ENCODE results near the gene UNC5A.

Gene UNC5A

DNA sequence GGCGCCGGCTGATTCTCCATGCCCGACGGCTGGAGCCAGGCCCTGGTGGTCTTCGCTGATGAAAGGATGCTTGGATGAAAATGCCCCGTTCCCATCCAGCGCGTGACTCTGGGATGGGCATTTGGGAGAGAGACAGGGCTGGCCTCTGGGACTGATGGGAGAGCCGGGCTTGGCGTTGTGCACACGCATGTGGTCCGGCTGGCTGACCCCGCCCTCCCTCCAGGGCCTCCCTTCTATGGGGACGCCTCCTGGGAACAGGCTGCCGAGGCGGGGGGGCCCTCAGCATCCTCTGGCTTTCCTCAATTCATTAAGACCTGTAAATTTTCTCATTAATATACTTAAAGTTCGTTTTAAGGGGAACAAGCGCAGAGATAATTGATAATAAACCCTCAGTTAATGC is 36.8 kb downstream of the UNC5A start:
- DNase-seq = no peak

DNA sequence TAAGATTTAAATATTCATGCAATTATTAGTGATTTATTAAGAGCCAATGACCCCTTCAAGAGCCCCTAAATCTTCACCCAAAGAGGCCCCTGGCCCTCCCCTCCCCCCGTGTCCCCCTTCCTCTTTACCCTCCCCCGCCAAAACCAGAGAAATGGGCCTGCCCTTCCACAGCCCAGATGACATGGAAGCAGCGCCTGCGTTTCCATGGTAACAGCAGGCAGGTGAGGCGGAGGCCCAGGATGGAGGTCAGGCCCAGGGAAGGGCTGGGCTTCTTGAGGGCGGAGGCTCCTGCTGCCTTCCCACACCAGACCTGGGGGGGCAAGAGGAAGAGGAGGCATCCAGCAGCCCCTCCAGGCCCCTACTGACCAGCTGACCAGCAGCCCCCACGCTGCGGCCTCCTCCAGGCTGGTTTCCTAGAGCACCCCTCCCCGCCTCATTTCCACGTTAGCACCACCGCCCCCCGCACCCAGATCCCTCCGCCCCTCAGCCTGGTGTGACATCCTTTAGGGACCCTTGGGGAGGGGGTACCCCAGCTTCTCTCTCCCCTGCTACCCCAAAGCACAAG is 37.4 kb downstream of the UNC5A start:
- DNase-seq = no peak

DNA sequence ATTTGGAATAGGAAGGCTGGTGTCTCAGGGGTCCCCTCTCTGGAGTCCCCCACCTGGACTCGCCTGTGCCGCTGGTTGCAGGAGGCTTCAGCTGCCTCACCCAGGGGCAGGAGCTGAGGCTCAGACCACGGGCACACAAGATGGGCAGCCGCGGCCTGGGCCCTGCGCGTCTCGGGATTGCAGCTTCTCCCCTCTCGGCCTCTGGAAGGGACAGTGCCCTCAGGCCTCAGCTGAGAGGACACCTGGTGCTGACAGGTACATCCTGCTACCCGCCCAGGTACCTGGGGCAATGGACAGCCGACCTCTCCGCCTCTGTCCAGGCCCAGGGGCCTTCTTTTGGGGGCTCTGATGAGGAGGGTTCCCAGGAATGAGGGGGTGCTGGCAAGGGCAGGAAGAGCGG is 38.3 kb downstream of the UNC5A start:
- no peak for DNase-seq

DNA sequence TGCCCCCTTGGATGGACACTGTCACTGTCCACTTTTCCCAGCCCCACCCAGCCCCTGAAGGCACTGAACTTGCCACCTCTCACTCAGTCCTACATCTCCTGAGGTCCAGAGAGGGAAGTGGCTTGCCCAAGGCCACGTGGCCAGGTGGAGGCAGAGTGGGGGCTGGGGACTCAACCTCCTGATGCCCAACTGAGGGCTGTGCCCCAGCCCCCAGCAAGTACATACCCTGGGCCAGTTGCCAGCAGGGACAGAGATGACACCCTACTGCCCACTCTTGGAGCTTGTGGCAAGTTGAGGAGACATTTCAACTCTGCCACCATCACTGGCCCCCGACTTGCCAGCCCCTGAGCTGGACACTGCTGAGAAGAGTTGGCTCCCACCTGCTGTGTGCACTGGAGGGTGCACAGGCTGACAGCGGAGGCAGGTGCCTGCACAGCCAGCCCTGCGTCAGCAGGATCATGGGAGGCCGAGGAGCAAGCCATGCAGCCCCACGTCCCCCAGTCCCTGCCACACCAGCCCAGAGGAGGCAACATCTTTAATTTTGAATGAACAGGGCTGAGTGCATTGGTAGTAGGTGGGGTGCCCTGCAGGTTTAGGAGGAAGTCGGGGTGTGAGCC is 39.4 kb downstream of the UNC5A start:
- DNase-seq = no peak

DNA sequence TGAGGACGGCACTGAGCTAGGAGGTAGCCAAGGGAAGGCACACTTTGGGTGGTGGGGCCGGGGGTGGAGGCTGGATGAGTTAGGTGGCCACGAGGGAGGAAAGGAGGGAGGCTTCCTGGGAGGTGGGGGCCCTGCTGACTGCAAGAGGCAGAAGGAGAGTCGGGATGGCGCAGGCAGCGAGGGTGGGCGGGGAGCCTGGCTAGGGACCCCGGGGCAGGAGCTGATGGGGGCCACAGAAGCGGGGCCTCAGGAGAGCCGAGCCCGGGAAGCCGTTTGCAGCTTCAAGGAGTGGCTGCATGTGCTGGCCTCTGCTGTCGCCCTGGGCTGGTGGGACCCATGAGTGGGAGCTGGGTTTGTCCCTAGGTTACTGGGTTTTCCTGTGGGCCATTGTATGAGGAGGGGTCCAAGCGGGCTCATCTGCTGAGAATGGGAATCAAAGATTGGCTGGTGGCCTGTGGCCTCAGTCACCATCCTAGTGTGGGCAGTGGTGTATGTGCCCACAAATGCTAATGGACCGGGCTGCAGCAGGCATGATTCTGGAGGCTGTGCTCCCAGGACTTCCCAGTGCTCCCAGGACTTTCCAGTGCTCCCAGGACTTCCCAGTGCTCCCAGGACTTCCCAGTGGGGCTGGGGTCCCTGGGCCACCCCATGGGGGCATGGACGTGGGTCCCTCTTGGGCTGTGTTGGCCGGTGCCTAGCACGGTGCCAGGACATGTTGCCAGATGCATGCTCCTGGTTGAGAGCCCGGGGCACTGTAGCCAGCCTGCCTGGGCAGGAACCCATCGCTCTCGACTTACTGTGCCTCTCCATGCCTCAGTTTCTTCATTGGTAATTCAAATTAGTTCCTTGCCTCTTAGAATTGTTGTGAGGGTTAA is 40.2 kb downstream of the UNC5A start:
- no peak for DNase-seq

DNA sequence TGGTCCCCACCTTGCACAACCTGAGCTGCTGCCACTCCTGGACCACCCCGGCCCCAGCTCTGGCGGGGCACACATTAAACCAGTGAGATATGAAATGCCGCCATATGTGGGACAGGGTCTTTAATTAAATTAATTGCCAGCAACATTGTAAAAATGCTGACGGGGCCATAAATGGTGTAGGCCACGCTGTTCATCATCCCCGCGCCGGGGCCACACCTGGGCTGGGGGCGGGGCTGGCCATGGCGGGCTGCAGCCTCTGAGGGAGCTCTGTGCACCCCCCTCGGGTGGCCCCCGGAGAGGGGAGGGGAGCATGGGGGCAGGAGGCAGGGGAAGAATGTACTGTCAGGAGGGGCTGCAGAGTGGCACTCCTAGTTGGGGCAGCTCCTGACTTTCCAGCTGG is 41.0 kb downstream of the UNC5A start:
- DNase-seq = no peak

DNA sequence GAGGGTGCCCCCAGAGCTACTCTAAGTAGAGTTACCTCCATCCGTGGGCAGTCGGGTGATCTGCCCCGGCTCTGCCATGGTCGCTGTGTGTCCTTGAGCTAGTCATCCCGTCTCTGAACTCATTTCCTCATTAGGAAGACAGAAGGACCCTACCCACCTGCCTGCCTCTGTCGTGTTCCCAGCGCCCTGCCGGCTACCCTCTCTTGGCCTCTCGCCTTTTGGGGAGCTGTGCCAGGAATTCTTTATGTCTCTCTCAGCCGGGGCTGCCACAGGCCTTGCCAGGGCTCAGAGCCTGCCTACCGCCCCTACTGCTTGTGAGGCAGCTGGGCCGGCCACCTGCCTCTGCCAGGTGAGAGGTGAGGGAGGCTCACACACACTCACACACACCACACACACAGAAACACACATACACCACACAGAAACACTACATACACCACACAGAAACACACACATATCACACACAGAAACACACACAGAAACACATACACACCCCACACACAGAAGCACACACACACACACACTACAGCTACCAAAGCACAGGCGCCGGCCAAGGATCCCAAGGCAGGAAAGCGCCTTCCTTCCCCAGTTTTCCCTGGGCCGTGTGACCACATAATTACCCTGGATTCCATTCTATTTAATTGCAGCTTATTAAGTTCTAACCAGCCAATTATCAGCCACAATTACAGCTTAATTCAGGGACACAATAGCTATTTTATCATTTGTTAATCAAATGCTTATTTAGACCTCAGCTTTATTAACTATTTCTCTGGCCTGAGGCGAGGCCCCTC is 41.7 kb downstream of the UNC5A start:
- DNase-seq = peak; percentile 52

DNA sequence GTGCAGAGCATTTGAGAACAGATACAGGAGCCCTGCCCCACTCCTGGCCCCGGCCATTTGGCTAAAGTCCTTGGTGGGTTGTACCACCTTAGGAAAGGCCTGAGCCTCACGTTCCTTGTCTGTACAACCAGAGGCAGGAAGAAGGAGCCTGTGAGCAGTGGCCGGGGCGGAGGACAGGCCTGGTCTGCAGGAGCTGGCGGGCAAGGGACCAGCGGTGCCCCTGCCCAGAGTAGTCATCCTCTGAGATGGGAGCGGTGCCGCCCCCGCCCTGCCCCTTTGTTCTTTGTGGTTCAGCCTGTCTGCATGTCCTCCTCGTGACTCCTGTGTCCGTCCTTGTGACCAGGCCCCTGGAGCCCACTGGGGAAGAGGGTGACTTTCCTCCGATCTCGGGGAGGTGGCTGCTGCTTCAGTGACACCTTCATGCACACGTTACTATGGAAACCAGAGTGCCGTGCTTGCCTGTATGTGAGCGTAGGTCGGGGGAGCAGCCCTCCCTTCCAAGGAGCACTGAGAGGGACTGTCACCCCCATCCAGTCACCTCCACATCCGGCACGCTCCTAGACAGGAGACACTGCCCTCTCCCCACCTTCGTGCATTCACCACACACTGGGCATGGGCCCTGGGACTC is 42.9 kb downstream of the UNC5A start:
- no peak for DNase-seq

DNA sequence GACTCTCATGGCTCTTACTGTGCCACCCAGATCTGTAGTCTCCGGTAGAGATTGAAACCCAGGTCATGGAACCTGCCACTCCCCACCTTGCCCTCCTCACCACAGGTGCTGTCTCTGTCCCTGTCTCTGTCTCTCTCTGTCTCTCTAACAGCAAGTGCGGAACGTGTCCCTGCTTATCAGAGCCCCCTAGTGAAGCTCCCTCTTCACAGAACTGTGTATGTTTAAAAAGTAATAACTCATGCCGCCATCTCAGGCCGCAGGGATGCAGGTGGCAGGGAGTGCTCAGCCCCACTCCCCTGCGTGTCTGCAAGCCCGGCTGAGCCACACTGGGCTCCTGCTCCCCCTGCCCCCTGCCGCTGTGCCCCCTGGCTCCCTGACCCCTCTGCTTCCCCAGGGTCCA is 43.8 kb downstream of the UNC5A start:
- no peak for DNase-seq

DNA sequence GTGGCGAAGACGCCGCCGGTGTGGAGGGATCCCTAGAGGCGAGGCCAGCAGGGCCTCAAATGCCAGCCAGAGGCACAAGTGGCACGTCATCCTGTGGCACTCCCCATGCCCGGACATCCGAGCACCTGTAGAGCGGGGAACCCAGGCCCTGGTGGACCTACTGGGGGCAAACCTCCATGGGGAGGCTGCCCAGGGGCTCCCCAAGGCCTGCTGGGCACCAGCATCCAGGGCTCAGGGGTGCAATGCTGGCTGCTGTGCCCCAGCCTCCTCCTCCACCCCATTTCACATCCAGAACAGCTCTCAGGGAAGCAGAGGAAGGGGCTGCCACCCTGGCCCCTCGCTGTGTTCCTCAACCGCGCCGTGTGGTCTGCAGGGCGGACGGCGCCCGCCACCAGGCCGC is 45.2 kb downstream of the UNC5A start:
- DNase-seq = no peak

DNA sequence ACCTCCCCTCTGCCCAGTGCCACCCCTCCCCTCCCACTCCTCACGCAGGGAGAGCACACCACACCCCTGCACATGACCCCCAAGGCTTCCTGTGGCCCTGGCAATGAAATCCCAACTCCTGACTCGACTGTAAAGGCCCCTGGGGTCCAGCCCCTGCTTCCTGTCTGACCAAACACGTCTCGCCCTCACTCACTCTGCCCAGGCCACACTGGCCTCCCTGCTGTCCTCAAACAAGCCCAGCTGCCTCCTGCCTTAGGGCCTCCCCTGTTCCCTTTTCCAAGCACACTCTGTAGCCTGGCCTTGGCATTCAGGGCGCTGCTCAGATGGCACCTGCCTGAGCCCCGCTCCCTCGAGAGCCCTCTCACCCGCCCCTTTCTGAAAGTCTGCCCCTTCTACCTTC is 46.4 kb downstream of the UNC5A start:
- no peak for DNase-seq

DNA sequence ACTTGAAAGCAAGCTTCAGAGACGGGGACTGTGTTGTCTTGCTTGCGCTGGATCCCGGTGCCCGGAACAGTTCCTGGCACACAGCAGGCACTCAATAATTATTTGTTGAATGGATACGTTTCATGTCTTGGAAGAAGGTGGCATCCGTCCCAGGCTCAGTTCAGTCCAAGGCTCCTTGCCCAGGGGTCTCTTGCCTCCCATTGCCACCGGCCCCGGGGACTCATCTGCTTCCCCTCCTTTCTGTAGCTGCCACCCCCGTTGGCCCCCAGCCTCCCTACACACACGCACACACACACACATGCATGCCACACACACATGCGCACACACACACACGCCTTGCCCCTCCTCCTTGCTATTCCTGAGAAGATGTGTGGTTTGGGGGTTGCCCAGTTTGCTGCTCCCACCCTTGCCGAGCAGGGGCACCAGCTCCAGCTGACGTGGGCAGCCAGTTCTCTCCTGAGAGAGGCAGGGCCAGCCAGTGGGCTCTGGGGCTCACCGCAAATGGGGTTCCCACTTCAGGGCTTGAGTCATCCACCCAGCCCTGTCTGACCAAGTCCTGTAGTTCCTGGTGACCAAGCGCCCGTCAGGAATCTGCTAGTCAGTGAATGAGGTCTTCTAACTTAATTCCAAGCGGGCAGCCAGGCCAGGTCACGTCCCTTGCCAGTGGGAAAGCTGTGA is 47.0 kb downstream of the UNC5A start:
- DNase-seq = no peak

DNA sequence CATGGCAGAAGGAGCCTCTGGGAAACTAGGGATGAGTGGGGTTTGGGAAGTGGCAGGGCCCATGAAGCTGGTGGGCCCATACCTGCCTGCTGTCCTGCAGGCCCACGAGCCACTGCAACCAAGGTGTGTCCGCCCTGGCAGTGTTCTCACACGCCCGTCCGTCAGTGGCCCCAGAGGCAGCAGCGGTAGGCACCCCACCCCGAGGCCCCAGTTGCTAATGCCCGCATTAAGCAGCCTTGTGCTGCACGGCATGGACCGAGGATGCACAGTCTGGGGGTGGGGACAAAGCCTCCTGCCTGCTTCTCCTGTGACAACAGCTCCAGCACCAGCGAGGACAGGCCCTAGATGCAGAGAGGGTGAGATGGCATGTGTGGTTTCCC is 47.5 kb downstream of the UNC5A start:
- DNase-seq = no peak

DNA sequence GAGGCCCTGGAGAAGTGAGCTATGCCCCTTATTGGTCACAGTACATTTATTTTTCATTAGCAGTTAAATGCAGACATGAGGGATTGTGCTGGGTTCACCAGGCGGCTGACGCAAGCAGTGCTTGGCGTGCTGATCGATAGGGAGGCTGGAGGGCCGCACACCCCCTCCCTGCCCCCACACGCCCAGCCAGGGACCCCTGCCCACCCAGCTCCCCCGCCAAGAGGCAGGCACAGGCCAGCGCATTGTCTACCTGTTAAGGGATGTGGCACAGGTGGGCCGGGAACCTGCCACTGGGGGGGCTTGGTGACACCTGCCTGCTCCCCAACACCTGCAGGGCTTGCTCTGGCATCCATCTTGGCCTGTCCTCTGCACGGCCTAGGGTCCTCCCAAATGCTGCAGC is 49.6 kb downstream of the UNC5A start:
- DNase-seq = no peak

DNA sequence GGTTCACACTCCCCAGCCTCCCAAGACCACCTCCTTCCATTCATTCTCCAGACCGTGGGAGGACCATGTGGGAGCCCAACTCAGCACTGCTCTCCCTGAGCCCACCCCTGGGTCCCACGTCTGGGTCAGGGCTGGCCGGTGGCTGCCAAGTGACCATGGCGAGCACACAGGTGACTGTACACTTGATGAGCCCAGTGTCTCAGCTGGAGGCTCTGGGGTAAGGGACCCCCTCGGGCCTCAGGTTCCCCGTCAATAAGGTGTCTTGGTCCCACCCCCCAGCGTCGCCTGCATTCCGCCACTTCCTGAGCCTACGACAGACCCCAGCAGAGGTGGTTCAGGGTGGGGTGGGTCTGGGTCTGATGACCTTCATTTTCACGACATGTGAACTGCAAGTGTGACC is 50.0 kb downstream of the UNC5A start:
- no peak for DNase-seq

DNA sequence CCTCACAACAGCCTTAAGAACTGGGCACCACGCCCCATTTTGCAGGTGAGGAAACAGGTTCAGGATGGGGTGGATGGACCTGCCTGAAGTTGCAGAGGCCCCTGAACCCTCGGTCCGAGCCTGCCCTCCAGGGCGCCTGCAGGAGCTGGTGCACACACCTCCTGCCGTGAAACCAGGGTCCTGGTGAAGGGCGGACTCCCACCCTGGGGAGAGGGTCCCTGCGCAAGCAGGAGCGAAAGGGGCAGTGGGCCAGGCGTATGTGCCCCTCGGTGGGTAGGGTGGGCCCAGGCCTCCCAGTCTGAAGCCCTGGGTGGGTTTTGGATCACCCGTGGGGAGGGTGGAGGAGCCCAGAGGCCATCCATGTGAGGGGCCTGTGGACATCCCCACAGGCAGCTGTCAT is 50.9 kb downstream of the UNC5A start:
- DNase-seq = no peak

DNA sequence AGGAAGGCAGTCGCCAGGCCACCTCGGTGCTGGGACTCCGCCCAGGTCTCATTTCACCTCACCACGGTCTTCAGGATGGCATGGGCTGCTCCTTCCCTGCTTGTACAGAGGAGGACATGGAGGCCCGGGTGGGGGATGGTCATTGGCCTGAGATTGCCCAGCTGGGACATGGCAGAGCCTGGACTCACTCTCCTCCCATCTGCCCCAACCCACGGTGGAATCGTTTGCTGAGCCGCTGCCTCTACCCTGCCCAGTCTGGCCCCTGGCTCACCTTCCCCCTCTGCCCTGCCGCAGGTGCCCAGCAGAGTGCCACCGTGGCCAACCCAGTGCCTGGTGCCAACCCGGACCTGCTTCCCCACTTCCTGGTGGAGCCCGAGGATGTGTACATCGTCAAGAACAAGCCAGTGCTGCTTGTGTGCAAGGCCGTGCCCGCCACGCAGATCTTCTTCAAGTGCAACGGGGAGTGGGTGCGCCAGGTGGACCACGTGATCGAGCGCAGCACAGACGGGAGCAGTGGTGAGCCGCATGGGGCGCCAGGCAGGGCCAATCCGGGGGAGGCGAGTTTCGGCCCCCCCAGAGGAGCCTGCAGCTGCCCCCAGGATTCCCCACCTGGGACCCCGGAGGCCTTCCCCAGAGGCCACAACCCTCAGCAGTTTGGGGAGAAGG is 52.1 kb downstream of the UNC5A start:
- DNase-seq = no peak

DNA sequence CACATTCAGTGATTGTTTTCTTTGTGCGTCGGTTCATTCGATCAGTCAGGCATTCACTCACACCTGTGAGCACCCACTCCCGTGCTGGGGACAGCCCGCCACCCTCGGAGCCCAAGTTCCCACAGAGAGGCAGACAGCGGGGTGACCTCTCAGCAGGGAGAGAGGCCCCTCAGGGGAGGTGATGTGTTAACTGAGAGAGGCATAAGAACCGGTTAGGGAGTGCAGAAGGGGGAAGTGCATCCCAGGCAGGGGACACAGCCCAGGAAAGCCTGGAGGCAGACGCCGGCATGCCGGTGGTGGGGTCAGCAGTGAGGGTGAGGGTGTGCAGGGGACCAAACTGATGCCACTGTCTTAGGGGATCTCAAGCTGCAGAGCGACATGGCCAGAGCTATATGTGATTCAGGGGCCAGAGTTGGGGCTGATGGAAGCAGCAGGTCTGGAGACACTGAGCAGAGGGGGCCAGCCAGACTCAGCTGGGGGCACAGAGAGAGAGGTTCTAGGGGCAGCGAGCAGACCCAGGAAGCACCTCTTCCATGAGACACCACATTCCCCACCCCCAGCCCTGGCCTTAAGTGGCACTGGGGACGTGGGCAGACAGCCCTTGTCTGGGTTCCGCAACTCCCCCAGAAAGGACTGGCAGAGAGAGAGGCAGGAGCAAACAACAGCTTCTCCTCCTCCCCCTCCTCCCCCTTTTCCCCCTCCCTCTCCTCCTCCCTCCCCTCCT is 52.8 kb downstream of the UNC5A start:
- no peak for DNase-seq

DNA sequence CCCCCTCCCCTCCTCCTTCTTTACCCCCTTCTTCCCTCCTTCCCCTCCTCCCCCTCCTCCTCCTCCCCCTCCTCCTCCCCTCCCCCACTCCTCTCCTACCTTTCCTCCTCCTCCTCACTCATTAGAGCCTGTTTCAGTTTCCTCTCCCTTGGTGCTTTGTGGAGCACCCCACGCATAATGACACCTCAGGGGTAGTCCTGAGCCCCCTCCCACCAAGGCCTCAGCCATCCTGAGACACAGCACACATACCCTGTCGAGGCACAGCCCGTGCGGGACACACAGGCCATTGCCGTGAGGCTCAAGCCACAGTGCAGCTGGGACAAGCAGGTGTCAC is 53.4 kb downstream of the UNC5A start:
- DNase-seq = no peak

DNA sequence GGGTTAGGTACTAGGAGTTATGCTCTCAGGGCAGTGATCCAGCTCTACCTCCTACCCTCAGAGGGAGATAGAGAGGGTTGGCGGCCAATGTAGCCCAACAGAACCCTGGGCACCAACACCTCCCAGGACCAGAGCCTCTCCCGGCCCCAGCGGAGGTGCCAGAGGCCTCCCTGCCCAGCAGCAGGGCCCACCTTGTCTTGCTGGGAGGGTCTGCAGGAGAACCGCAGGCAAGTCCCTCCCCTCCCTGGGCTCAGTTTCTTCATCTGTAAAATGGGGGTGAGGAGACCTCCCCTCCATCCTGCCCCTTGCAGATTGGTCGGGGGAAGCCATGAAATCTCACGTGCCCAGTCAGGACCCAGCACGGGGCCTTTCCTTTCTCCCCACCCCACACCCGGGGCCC is 54.4 kb downstream of the UNC5A start:
- DNase-seq = no peak

DNA sequence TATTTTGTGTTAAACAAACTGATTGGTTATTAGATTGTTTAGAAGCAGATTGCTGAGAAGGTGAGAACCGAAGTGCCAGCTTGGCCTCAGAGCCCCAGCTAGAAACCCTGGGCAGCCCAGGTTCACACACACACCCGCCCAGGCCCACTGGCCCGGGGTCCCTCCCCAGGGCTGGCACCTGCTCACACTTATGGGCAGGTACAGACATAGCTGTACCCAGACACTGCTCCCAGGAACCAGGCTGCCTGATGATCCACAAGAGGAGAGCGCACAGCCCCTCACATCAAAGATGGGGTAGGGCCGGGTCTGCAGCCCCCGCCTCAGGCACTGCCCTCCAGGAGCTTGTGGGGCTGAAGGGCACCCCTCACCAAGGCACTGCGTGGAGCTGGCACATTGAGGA is 55.6 kb downstream of the UNC5A start:
- no peak for DNase-seq
